LNCAP (cell line): ENCODE data around the gene CFHR1.
"Not testable (repeated sequence)": the region's sequence is repeated elsewhere in the genome, so short reads cannot be mapped to it uniquely, and the experiment has no call there.

Experiments used
- TF ChIP-seq, protein P1 (sequence below): fragments of 450-650 bp; IDR thresholded peaks from 2 replicates; pipeline ENCODE4 v1.5.1; 2017; ENCODE audit warnings: mild to moderate bottlenecking

The CFHR1 gene

DNA sequence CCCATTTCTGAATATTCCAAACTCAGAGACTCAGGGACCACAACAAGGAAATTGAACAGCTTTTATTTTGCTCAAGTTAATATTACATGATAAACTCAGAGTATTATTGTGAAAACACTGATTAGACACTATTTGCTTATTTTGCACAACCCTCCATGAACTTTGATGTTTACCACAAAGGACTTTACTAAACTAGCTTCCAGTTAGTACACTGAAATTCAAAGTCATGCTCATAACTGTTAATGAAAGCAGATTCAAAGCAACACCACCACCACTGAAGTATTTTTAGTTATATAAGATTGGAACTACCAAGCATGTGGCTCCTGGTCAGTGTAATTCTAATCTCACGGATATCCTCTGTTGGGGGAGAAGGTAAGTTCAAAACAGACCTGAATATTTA, at the start of gene CFHR1:
Gene CFHR1, plus strand, starts transcription at position 201 of the 400 bp plus-strand sequence. Its CDS starts 114 bp downstream, at position 315.
- TF ChIP-seq, protein P1, sequence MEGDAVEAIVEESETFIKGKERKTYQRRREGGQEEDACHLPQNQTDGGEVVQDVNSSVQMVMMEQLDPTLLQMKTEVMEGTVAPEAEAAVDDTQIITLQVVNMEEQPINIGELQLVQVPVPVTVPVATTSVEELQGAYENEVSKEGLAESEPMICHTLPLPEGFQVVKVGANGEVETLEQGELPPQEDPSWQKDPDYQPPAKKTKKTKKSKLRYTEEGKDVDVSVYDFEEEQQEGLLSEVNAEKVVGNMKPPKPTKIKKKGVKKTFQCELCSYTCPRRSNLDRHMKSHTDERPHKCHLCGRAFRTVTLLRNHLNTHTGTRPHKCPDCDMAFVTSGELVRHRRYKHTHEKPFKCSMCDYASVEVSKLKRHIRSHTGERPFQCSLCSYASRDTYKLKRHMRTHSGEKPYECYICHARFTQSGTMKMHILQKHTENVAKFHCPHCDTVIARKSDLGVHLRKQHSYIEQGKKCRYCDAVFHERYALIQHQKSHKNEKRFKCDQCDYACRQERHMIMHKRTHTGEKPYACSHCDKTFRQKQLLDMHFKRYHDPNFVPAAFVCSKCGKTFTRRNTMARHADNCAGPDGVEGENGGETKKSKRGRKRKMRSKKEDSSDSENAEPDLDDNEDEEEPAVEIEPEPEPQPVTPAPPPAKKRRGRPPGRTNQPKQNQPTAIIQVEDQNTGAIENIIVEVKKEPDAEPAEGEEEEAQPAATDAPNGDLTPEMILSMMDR, result not testable (repeated sequence)

DNA sequence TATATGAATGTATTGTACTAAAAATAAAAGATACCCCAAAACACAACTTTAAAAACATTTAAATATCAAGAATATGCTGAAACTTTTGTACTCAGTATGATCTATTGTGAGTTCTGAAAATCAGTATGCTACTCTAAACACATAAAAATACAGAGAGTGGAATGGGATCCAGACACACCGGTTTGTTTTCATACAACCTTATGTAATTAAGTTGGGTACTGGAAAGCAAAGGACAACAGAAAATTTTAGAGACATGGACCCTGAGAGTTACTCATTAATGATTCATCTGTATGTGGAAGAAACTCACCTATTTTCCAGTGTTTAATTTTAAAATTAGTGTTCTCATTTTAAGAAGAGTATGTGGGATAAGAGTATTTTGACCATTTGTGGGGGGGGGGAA, 45.8 kb upstream of the CFHR1 start:
- TF ChIP-seq, protein P1, result no peak

DNA sequence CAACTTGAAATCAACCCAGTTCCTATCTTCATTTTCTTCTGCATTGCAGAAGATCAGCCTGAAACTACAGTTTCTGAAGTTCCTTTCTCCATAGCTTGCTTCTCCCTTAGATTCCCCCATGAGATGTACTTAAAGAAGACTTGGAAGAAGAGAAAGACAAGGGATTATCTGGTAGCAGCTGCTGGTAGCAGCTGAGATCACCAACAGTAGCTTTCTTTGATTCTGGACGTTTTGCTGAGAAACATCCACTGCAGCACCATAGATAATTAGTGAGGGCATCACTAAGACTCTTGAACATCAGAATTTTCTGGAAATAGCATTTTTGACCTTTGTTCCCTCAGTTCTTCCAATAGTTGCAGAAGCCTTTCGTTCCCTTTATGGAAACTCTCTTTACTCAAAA, 45.4 kb upstream of the CFHR1 start:
- TF ChIP-seq, protein P1, result no peak

DNA sequence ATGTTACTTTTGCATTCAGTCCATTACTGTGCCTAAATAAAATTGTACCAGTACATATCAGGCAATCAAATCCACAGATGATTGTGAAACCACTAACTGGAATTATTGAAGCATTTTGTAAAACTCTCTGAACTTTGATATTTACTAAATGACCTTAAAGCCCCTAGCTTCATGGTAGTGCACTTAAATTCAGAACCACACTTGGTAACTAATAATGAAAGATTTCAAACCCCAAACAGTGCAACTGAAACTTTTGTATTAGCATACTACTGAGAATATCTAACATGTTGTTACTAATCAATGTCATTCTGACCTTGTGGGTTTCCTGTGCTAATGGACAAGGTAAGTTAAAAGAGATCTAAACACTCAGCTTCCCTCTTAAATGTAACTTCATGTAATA, 44.9 kb upstream of the CFHR1 start, which contains the start of gene CFHR3:
Gene CFHR3, plus strand, starts transcription at position 238 of the 400 bp plus-strand sequence. Its CDS starts 47 bp downstream, at position 285.
- TF ChIP-seq, protein P1, result no peak

DNA sequence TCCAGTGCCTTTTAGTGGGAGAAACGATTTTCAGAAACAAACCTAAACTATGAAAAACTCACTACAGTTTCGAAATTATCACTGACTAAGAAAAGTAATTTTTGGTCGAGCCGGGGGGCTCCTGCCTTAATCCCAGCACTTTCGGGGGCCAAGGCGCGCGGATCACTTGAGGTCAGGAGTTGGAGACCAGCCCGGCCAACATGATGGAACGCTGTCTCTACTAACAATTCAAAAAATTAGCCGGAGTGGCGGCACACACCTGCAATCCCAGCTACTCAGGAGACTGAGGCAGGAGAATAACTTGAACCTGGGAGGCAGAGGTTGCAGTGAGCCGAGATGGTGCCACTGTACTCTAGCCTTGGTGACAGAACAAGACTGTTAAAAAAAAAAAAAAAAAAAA, 41.9 kb upstream of the CFHR1 start:
- TF ChIP-seq, protein P1, result no peak

DNA sequence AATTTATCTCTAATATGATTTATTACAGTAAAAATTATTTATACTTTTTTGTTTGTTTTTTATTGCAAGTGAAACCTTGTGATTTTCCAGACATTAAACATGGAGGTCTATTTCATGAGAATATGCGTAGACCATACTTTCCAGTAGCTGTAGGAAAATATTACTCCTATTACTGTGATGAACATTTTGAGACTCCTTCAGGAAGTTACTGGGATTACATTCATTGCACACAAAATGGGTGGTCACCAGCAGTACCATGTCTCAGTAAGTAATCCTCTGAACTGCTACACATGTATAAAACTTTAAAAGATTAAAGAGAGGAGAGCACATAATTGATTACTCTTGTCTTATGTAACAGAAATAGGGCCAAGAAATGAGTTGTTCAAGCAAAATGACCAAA, 40.4 kb upstream of the CFHR1 start:
- TF ChIP-seq, protein P1, result no peak

DNA sequence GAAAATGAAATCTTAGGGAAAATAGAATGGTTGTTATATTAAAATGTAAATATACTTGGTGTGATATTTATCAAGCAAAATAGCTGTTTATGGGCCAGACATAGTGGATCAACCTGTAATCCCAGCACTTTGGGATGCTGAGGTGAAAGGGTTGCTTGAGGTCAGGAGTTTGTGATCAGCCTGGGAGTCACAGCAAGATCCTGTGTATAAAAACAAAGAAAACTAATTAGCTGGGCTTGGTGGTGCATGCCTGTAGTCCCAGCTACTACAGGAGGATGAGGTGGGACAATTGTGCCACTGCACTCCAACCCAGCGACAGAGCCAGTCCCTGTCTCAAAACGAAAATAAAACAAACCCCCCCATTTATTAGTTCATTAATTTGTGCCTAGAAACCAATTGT, 21.6 kb upstream of the CFHR1 start:
- TF ChIP-seq, protein P1, result no peak
